CD4-positive, alpha-beta T cell treated with Interleukin-15 for 1 hour (primary cell): ENCODE results near the gene HOXB5.

Experiments
- DNase-seq: peaks from one replicate; pipeline ENCODE4 v3.0.0-alpha.2; 2020

Gene HOXB5

DNA sequence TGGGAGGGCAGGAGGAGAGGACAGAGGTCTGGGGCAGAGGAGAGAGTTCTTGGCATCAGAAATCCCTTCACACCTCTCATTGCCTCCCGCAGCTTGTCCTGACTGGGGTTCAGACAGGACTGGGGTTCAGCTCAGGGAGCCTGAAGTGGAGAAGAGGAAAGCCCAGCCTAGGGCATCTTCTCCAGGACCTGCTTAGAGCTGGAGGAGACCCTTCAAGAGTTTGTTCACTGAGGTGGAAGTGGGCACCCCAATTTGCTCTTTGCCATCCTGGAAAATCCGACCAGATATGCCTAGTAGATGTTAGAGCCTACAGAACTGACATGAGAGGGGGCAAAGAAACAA, 5.5 kb downstream of the HOXB5 start:
- DNase-seq, result no peak

DNA sequence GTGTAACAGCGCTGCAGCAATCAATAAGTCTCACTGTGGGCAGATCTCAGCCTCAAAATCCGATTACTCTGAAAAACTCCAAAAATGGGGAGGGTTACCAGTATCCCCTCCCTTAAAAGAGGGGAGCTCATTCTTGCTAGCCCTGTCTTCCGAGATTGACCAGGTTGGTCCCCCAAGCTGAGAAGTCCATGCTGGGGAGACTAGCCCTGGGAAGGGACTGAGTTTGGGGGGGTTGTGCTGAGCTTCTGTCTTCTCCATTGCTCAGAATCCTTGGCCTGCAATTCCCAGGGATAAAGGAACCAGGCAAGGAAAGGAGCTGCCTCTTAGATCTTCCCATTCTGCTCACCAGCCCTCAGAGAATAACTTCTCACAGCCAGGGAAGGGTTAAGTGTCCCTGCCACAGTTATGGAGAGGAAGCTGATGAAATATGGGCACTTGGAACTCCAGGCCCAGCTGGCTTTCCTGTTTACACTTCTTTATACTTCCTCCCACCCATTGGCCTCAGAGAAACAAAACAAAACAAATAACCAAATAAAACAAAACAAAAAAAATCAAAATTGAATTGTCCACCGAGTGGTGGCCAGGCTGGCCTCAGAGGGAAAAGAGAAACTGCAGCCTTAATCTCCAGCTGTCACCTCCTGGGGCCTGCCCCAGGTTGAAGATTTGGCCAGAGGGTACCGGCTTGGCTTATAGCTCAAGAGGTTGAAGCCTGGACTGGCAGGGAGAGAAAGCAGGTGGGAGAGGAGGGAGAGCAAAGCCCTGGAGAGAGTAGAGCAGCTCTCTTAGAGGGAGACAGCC, 6.1 kb downstream of the HOXB5 start:
- no peak for DNase-seq

DNA sequence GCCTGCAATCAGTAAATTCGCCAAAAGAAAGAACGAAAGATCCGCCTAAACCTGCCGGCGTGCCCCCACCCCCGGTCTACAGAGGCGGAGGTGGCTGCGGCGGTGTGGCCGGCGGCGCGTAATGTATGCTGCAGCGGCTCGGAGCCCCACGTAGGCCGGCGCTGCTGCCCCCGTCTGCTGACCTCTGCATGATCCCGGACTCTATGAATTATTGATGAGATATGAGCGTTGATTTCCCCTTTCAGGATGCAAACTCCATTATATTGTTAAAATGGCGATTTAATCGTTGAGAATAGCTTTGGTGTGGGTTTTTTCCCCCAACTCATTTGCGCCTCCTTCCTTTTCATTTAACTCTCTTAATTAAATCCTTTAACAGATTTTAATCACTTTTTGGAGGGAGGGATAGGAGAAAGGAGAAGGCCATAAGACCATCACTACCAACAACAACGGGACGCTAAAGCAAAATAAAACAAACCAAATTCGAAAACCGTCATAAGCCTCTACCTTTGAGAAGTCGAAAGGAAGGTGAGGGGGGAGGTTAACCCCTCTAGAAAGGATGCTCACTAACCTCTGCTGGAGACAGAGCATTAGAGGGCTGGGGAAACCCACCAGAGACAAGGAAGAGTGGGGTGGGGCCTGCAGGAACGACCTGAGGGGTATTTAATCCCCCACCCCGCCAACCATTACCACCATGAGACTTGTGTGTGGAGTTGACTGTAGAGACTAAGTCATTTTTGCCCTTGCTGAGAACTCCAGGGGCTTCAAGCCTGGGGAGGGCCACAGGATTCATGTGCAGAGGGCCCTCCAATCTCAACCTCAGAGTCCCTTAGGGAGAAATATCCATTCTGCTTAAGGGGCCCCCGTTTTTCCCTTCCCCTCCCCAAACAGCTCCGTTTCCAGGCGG, 7.0 kb downstream of the HOXB5 start:
- no peak for DNase-seq

- no peak for DNase-seq
Observed at GRCh38 chr17:48584223-48584741, 9.3 kb downstream of the HOXB5 start.

GRCh38 chr17:48583708-48584222, 9.8 kb downstream of the HOXB5 start:
- no peak for DNase-seq

GRCh38 chr17:48582750-48583069, 10.9 kb downstream of the HOXB5 start:
- no peak for DNase-seq

GRCh38 chr17:48579760-48580554, 13.6 kb downstream of the HOXB5 start:
- DNase-seq, result no peak

- DNase-seq, result no peak
Observed at GRCh38 chr17:48579471-48579759, 14.2 kb downstream of the HOXB5 start.

DNA sequence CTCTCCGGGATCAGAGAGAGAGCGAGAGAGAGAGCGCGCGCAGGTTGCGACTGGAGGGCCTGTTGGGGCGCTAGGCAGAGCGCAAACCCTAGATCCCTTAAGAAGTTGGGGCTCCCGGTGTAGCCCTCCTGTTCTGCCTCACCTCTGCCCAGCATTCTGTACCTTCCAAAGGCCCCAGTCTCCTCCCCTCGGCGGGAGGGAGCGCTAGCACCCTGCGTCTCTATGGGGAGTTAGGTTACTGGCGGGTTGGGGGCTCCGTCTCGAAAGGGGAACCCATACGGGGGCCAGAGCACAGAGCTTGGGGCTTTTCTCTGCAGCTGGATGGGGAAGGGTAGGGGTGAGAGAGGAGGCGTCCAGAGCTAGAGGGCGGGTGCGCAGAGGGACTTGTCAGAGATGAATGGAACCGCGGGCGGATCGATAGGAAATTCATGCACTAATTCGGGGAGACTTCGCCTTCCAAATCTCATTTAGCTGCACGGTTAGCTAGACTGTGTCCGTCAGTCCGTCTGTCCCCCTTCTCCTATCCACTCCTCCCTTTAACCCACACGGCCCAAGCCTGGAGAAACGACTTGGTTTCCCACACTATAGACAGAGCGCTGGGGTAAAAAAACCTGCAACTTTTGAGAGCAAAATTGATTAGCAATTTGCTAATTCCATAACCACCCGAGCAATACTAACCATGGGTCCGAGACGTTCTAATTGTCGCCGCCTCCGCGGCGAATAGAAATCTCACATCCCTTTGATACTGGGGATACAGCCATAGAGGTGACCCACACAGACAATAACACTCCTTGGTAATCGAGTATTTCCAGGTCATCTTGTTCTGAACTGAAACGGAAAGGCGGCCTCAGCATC, 14.7 kb downstream of the HOXB5 start:
- no peak for DNase-seq

- peak; percentile 52 for DNase-seq
Observed at GRCh38 chr17:48577946-48578615, 15.5 kb downstream of the HOXB5 start, which contains the start of gene HOXB4. TSS of gene HOXB4 (minus strand) at chr17:48578350. CDS start at chr17:48578319, 31 bp downstream.

DNA sequence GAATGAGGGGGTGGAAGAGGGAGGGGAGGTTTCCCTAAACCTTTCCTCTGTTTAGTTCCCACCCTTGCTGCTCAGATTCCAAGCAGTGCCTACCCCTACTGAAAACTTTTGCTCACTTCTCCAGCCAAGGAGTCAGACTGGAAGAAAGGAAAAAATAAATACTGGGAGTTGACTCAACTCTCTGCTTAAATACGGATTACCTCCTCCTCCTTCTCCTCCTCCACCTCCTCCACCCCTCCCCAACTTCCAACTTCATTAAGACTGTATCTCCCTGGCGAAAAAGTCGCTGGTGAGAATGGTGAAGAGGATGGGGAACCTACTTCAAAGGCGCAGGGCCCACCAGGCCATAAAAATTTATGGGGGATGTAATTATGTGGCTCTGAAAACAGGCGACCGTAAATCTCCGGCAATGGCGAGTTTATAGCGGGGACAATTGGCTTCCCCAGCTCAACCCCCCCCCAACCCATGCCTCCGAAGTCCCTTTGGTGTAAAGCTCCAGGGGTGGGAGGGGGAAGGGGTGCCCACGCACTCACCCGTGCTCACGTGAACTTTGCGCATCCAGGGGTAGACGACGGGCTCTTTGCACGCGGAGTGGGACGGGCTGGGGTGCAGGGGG, 16.1 kb downstream of the HOXB5 start:
- DNase-seq, result no peak

- DNase-seq, result no peak
Observed at GRCh38 chr17:48576479-48577309, 16.9 kb downstream of the HOXB5 start.

- no peak for DNase-seq
Observed at GRCh38 chr17:48575673-48576478, 17.7 kb downstream of the HOXB5 start.

- DNase-seq, result no peak
Observed at GRCh38 chr17:48575066-48575582, 18.5 kb downstream of the HOXB5 start.

DNA sequence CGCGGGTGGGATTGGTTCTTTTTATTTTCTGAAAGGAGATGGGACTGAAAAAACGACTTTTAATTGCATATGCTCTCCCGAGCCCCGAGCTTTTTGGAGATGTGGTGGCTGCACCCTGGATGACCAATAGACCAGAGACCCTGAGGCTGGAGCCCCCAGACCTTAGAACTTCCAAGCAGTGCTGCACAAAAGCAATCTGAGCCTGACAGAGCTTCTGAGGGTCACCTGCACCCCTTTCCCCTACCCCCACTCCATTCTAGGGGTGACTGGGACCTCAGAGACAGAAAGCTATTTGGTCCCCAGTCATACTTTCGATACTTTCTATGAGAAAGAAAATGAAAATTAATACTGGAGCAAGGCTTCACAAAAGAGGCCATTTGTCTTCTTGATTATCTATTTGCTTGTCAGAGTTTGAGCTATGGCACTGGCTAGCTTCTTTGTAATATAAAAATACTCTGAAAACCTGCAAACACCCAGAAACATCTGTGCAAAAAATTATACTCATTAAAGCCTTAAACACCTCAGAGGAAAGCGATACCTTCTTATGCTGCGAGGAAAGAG, 19.0 kb downstream of the HOXB5 start:
- no peak for DNase-seq

DNA sequence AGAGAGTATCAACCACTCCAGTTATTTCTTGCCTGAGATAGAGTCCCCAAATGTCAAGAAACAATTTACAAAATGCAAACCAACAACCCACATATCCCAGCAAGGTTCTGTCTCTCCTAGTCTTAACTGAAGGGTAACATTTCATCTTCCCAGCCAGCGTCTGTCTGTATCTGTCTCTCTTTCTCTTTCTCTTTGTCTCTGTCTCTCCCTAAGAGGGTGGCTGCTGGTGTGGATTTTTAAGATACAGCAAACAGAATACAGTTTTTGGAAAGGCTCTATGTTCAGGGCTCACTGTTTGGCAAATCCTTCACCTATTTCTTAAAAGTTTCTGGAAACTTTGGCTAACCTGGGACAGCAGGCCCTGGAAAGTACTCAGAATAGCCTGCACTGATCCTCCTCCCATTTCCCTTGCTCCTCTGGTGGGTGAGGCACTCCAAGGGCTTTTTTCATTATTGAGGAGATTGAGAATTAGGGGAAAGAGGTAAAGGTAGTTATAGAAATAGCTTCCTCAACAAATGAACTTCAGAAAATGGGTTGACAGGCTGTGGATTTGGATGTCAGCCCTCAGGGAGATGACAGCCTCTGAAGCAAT, 21.7 kb downstream of the HOXB5 start:
- DNase-seq, result no peak

DNA sequence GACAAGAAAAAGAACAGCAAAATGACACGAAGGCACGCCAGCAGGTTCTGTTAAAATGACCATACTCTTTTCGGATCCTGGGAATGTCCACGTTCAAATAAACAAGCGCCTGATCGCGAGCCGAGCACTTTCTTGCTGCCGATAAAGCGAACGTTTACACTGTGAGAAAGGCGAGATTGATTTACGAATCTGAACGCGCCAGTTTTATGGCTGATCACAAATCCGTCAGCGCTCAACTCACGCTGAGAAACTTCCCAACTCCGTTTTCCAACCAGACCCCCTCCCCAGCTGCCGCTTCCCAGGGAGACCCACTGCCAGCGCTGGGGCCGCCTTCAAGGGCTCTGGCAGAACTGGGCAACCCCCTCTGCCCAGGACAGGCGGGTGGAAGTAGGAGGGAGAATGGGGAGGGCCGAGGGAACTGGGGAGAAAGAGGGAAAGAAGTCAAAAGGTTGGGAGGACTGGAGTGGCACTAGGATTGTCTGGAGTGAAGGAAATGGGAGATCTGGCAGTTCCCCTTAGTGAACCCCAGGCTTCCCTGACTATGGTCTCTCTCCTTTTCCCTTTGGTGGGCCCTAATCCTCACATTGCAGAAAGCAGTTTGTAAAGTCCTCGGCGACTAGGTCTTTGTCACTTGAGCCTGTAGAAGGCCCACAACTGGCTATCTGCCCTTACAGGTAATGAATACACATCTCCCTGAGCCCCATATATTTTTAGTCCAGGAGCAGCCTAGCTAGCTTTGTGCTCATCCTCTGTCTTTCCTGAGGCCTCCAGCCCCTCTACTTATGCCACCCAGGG, 22.4 kb downstream of the HOXB5 start:
- DNase-seq, result no peak
